GM18870 (cell line): Measurements from ENCODE around the gene MFN2.
"Not testable (repeated sequence)": the region's sequence is repeated elsewhere in the genome, so short reads cannot be mapped to it uniquely, and the experiment has no call there.

Source experiments
- ATAC-seq: cut with Tn5 transposase; IDR thresholded peaks from one replicate; pipeline ENCODE4 v1.9.1; 2021; ENCODE audit warnings: moderate library complexity; ENCODE audit not compliant: unreplicated experiment

Gene MFN2

GRCh38 chr1:12019858-12020509, 39.7 kb downstream of the MFN2 start:
- ATAC-seq: no peak

- no peak for ATAC-seq
Measured at GRCh38 chr1:12021616-12022015, 41.4 kb downstream of the MFN2 start.

GRCh38 chr1:12022036-12022435, 41.8 kb downstream of the MFN2 start:
- no peak for ATAC-seq

GRCh38 chr1:12026586-12026985, 46.3 kb downstream of the MFN2 start:
- ATAC-seq: no peak

- ATAC-seq: no peak
Measured at GRCh38 chr1:12028248-12028647, 48.0 kb downstream of the MFN2 start.

- no peak for ATAC-seq
Measured at GRCh38 chr1:12028957-12029511, 48.8 kb downstream of the MFN2 start.

GRCh38 chr1:12029720-12030339, 49.6 kb downstream of the MFN2 start:
- no peak for ATAC-seq

- no peak for ATAC-seq
Measured at GRCh38 chr1:12031039-12031980, 51.1 kb downstream of the MFN2 start.

- ATAC-seq: no peak
Measured at GRCh38 chr1:12032161-12032621, 51.9 kb downstream of the MFN2 start.

- not testable (repeated sequence) for ATAC-seq
Measured at GRCh38 chr1:12033441-12033840, 53.2 kb downstream of the MFN2 start.

- ATAC-seq: no peak
Measured at GRCh38 chr1:12034381-12034801, 54.1 kb downstream of the MFN2 start.

- ATAC-seq: no peak
Measured at GRCh38 chr1:12035312-12035711, 55.1 kb downstream of the MFN2 start.

GRCh38 chr1:12037486-12038355, 57.5 kb downstream of the MFN2 start:
- ATAC-seq: no peak

- no peak for ATAC-seq
Measured at GRCh38 chr1:12038356-12039163, 58.3 kb downstream of the MFN2 start.

GRCh38 chr1:12039164-12039525, 58.9 kb downstream of the MFN2 start:
- no peak for ATAC-seq

- not testable (repeated sequence) for ATAC-seq
Measured at GRCh38 chr1:12039824-12040456, 59.7 kb downstream of the MFN2 start.

- ATAC-seq: peak; percentile 61
Measured at GRCh38 chr1:12040457-12041051, 60.3 kb downstream of the MFN2 start.

- not testable (repeated sequence) for ATAC-seq
Measured at GRCh38 chr1:12044187-12044877, 64.1 kb downstream of the MFN2 start.
